Vagina (tissue), 2 donors: ENCODE measurements around the gene LHPP.

Source experiments
- POLR2A ChIP-seq, 2 donors: fragments of 450-650 bp; IDR thresholded peaks; one replicate each; pipeline ENCODE4 v1.6.1; 2017; ENCODE audit warnings: antibody characterized with exemption in 2 of 2, mild to moderate bottlenecking in 2 of 2, moderate library complexity in 2 of 2
- POLR2AphosphoS5 ChIP-seq, 2 donors: sonication (generic); formaldehyde crosslinking; IDR thresholded peaks; one replicate each; pipeline ENCODE4 v1.9.0; 2017; ENCODE audit warnings: antibody characterized with exemption in 2 of 2, mild to moderate bottlenecking in 2 of 2, low read depth in 1 of 2; ENCODE audit not compliant: insufficient read depth in 1 of 2

GRCh38 chr10:124428207-124428777 lies 33.3 kb upstream of the LHPP start:
- TF ChIP-seq POLR2A (IDR thresholded peaks at IDR 0.05): no peak
- no peak for TF ChIP-seq POLR2AphosphoS5 (IDR thresholded peaks at IDR 0.05; ENCODE audit: insufficient read depth in 1 of 2, low read depth in 1 of 2)
